IMR-90 (cell line): ENCODE results near the gene SYDE2. TPM values are rescaled to one million over a fixed set of nuclear protein-coding genes. Genes with fewer than 3 reads are reported as not detected.

Source experiments
- ATAC-seq: fragments of 200-7000 bp; cut with Tn5 transposase; 2 replicates; pipeline ENCODE4 v1.9.1; 2020; ENCODE audit warnings: low read depth, mild to moderate bottlenecking, moderate library complexity
- BruUV-seq: library from RNA; stranded (reverse); fragments of 400-500 nt; replicated peaks from 2 replicates; lab custom pipeline; 2021; lab: Mats Ljungman, UMichigan
- CTCF ChIA-PET: fragments of 300-600 bp; formaldehyde crosslinking; extraction: SDS; loops from one replicate; lab custom pipeline; 2021; ENCODE audit warnings: antibody characterized with exemption; lab: Yijun Ruan, JAX
- POLR2A ChIA-PET: fragments of 300-600 bp; sonication (Branson Sonifier 250); formaldehyde crosslinking; loops from one replicate; lab custom pipeline; 2022; ENCODE audit warnings: antibody characterized with exemption; ENCODE audit not compliant: unreplicated experiment; lab: Charles Lee
- DNase-seq: peaks from one replicate; pipeline ENCODE4 v3.0.0; 2013
- H2AFZ ChIP-seq: replicated peaks from 2 replicates; pipeline ENCODE3; 2013; ENCODE audit warnings: low read length, mild to moderate bottlenecking; ENCODE audit not compliant: poor library complexity
- H2AK5ac ChIP-seq: 2 replicates; pipeline ENCODE4 v1.6.1; 2013; ENCODE audit warnings: low read depth, low read length, inconsistent platforms
- H2AK9ac ChIP-seq: replicated peaks from 2 replicates; pipeline ENCODE3; 2013; ENCODE audit warnings: mild to moderate bottlenecking, low read depth, low read length, moderate library complexity; ENCODE audit not compliant: poor library complexity
- H2BK120ac ChIP-seq: 2 replicates; pipeline ENCODE4 v1.6.1; 2013; ENCODE audit warnings: low read depth, low read length, inconsistent platforms
- H2BK15ac ChIP-seq: 3 replicates; pipeline ENCODE4 v1.6.1; 2013; ENCODE audit warnings: low read depth, low read length, inconsistent platforms
- H2BK20ac ChIP-seq: 2 replicates; pipeline ENCODE4 v1.6.1; 2013; ENCODE audit warnings: low read depth, mild to moderate bottlenecking, inconsistent platforms, low read length, moderate library complexity
- H2BK5ac ChIP-seq: 2 replicates; pipeline ENCODE4 v1.6.1; 2013; ENCODE audit warnings: mild to moderate bottlenecking, low read depth, low read length, inconsistent platforms; ENCODE audit not compliant: poor library complexity, severe bottlenecking
- H3K14ac ChIP-seq: replicated peaks from 2 replicates; pipeline ENCODE4 v1.6.1; 2013; ENCODE audit warnings: low read depth, low read length, inconsistent platforms
- H3K18ac ChIP-seq: 2 replicates; pipeline ENCODE4 v1.6.1; 2013; ENCODE audit warnings: low read depth, low read length, control low read depth
- H3K23ac ChIP-seq: 2 replicates; pipeline ENCODE4 v1.6.1; 2013; ENCODE audit warnings: low read depth, low read length, inconsistent platforms
- H3K27ac ChIP-seq: 2 replicates; pipeline ENCODE4 v1.5.1; 2013; ENCODE audit warnings: mild to moderate bottlenecking, control low read depth, low read length; ENCODE audit not compliant: insufficient read depth
- H3K27me3 ChIP-seq: 2 replicates; pipeline ENCODE4 v1.6.1; 2013; ENCODE audit warnings: low read length; ENCODE audit not compliant: control insufficient read depth, insufficient read depth
- H3K36me3 ChIP-seq: 2 replicates; pipeline ENCODE4 v1.6.1; 2013; ENCODE audit warnings: low read length, mixed read lengths; ENCODE audit not compliant: control insufficient read depth, insufficient read depth
- H3K4ac ChIP-seq: 2 replicates; pipeline ENCODE4 v1.6.1; 2013; ENCODE audit warnings: low read depth, low read length, inconsistent platforms
- H3K4me1 ChIP-seq: 2 replicates; pipeline ENCODE4 v1.6.1; 2013; ENCODE audit warnings: low read length, mixed read lengths; ENCODE audit not compliant: control insufficient read depth, insufficient read depth
- H3K4me2 ChIP-seq: 2 replicates; pipeline ENCODE4 v1.6.1; 2013; ENCODE audit warnings: low read depth, mild to moderate bottlenecking, control low read depth, low read length, moderate library complexity
- H3K4me3 ChIP-seq: 2 replicates; pipeline ENCODE4 v1.5.1; 2013; ENCODE audit warnings: low read depth, mild to moderate bottlenecking, control low read depth, low read length, moderate library complexity; ENCODE audit not compliant: insufficient read depth
- H3K56ac ChIP-seq: 2 replicates; pipeline ENCODE4 v1.6.1; 2013; ENCODE audit warnings: low read length, inconsistent platforms; ENCODE audit not compliant: insufficient read depth; ENCODE audit errors: extremely low read depth
- H3K79me1 ChIP-seq, 2 experiments: 2 replicates each; pipeline ENCODE4 v1.6.1; 2013; ENCODE audit warnings: low read length in 2 of 2, inconsistent platforms in 1 of 2, low read depth in 1 of 2
- H3K9ac ChIP-seq: 2 replicates; pipeline ENCODE4 v1.6.1; 2013; ENCODE audit warnings: low read depth, low read length, control low read depth
- H3K9me1 ChIP-seq: 2 replicates; pipeline ENCODE4 v1.6.1; 2013; ENCODE audit warnings: low read length, inconsistent platforms; ENCODE audit not compliant: insufficient read depth
- H3K9me3 ChIP-seq: 2 replicates; pipeline ENCODE4 v1.6.1; 2013; ENCODE audit warnings: low read length; ENCODE audit not compliant: control insufficient read depth, insufficient read depth
- H4K20me1 ChIP-seq: 2 replicates; pipeline ENCODE4 v1.6.1; 2013; ENCODE audit warnings: low read length, inconsistent platforms; ENCODE audit not compliant: insufficient read depth
- H4K5ac ChIP-seq: 2 replicates; pipeline ENCODE4 v1.6.1; 2013; ENCODE audit warnings: mild to moderate bottlenecking, low read depth, low read length, control low read depth
- H4K8ac ChIP-seq, 2 experiments: 2 replicates each; pipeline ENCODE4 v1.6.1; 2013; ENCODE audit warnings: low read depth in 2 of 2, low read length in 2 of 2, control low read depth in 1 of 2, inconsistent platforms in 1 of 2
- H4K91ac ChIP-seq: 2 replicates; pipeline ENCODE4 v1.6.1; 2013; ENCODE audit warnings: low read depth, low read length, inconsistent platforms; ENCODE audit not compliant: insufficient read depth
- FOS ChIP-seq: fragments of 150-350 bp; IDR thresholded peaks from 2 replicates; pipeline ENCODE4 v1.6.1; 2016; ENCODE audit warnings: low read depth, low read length
- MXI1 ChIP-seq: IDR thresholded peaks from 2 replicates; pipeline ENCODE4 v1.6.1; 2012; ENCODE audit warnings: low read depth, mild to moderate bottlenecking, low read length, moderate library complexity, borderline replicate concordance
- WGBS, 2 experiments: methylation state at CpG; one replicate each; pipeline versions ENCODE4 v1.1.5 to v1.1.7; 2013; ENCODE audit warnings: missing lambda C conversion rate in 2 of 2; ENCODE audit not compliant: insufficient read length in 1 of 2; ENCODE audit errors: extremely low coverage in 2 of 2; 5-methylcytosine and 5-hydroxymethylcytosine counted together
- dilution Hi-C: fragments of 300-500 bp; cut with HindIII; formaldehyde crosslinking; loops from one replicate; pipeline ENCODE4 v1.14.3; 2018; ENCODE audit warnings: low sequenced_read_pairs; ENCODE audit not compliant: unreplicated experiment
- in situ Hi-C: fragments of 300-500 bp; cut with MboI; formaldehyde crosslinking; loops from 3 replicates; pipeline ENCODE4 v1.14.3; 2019; ENCODE audit warnings: low sequenced_read_pairs, inconsistent platforms, mixed read lengths
- intact Hi-C: fragments of 100-400 bp; cut with micrococcal nuclease; formaldehyde crosslinking; loops from 2 replicates; pipeline ENCODE4 v1.10.0; 2022
- polyA plus RNA-seq, 3 experiments: library from polyadenylated mRNA; depleted of rRNA; stranded (reverse); fragments of >200 nt; gene quantifications; 2 replicates each; pipeline ENCODE4 v1.2.3, GENCODE V29; 2012; ENCODE audit warnings: low replicate concordance in 1 of 3
- total RNA-seq: library from RNA; depleted of rRNA; stranded (reverse); fragments of >200 nt; gene quantifications from 2 replicates; pipeline ENCODE4 v1.2.3, GENCODE V29; 2012
- TF ChIP-seq, protein P1 (sequence below): conservative IDR thresholded peaks from 2 replicates; pipeline ENCODE4 v1.5.1; 2012; ENCODE audit warnings: mild to moderate bottlenecking, low read depth, low read length, improper control_type of control experiment

The SYDE2 gene
- total and polyA plus RNA-seq, 2 of the 4 experiments (the other 2 are of a cell fraction): 1.8 to 10.0 TPM

DNA sequence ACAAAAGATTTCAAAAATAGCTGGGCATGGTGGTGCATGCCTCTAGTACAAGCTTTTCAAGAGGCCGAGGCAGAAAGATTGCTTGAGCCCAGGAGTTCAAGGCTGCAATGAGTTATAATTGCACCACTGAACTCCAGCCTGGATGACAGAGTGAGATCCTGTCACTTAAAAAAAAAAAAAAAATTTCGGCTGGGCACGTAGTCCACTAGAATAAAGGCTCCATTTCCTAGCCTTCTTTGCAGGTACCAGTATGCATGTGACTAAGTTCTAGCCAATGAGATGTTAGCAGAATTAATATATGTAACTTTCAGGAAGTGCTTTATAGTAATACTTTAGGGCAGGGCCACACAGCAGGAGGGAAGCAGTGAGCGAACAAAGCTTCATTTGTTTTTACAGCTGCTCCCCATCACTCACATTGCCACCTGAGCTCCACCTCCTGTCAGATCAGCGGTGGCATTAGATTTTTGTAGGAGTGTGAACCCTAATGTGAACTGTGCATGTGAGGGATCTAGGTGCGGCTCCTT, 28.8 kb upstream of the SYDE2 start:
- H3K9me1 ChIP-seq: no peaks in the 10 kb centered on the region
- no peaks in the 10 kb centered on the region for H3K9me3 ChIP-seq
- H3K36me3 ChIP-seq: no peaks in the 10 kb centered on the region
- H2BK5ac ChIP-seq: no peak overlapping the region
- no peak overlapping the region for H3K14ac ChIP-seq
- 83% methylated on average over 1 of the region's 6 CpGs; no CpG with 5 or more reads in 1 of the 2 experiments for WGBS, 2 experiments
- ATAC-seq (no peak), DNase-seq (no peak)
- BruUV-seq: no TSS peak
- H3K4me3 ChIP-seq: no peak overlapping the region
- no peak overlapping the region for H3K27ac ChIP-seq
- H4K20me1 ChIP-seq: no peaks in the 10 kb centered on the region
- intact Hi-C loops: no loop called here
- H3K9ac ChIP-seq: no peak overlapping the region
- dilution Hi-C loops: no loop called here
- no peak overlapping the region for H2AK9ac ChIP-seq
- H2AFZ ChIP-seq: no peak overlapping the region
- H3K23ac ChIP-seq: no peak overlapping the region
- H3K27me3 ChIP-seq: no peaks in the 10 kb centered on the region
- H3K4ac ChIP-seq: no peak overlapping the region
- no peak overlapping the region for H2BK15ac ChIP-seq
- no peak overlapping the region for H3K56ac ChIP-seq
- no peak overlapping the region for H4K8ac ChIP-seq
- in situ Hi-C loops: no loop called here
- ChIA-PET CTCF (interaction anchor here (0.7 kb wide), 1 partner anchor 121 kb away, joined by 4 read pairs; no protein-coding TSS in a partner anchor), POLR2A (no interaction called here)
- H2BK20ac ChIP-seq: no peak overlapping the region
- no peak overlapping the region for H2AK5ac ChIP-seq
- no peak overlapping the region for H3K4me2 ChIP-seq
- peaks cover 9% of the 10 kb centered on the region for H3K4me1 ChIP-seq
- H4K91ac ChIP-seq: no peak overlapping the region
- H2BK120ac ChIP-seq: no peak overlapping the region
- no peaks in the 10 kb centered on the region for H3K79me1 ChIP-seq
- H4K5ac ChIP-seq: no peak overlapping the region
- TF ChIP-seq, protein P1, sequence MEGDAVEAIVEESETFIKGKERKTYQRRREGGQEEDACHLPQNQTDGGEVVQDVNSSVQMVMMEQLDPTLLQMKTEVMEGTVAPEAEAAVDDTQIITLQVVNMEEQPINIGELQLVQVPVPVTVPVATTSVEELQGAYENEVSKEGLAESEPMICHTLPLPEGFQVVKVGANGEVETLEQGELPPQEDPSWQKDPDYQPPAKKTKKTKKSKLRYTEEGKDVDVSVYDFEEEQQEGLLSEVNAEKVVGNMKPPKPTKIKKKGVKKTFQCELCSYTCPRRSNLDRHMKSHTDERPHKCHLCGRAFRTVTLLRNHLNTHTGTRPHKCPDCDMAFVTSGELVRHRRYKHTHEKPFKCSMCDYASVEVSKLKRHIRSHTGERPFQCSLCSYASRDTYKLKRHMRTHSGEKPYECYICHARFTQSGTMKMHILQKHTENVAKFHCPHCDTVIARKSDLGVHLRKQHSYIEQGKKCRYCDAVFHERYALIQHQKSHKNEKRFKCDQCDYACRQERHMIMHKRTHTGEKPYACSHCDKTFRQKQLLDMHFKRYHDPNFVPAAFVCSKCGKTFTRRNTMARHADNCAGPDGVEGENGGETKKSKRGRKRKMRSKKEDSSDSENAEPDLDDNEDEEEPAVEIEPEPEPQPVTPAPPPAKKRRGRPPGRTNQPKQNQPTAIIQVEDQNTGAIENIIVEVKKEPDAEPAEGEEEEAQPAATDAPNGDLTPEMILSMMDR: no peak
- TF ChIP-seq FOS (no peak), MXI1 (no peak)
- peak overlapping the region; percentile 3; the same call in 1 of the 2 replicates for H3K18ac ChIP-seq
